Measurements from ENCODE around the gene IGFL4.

DNA sequence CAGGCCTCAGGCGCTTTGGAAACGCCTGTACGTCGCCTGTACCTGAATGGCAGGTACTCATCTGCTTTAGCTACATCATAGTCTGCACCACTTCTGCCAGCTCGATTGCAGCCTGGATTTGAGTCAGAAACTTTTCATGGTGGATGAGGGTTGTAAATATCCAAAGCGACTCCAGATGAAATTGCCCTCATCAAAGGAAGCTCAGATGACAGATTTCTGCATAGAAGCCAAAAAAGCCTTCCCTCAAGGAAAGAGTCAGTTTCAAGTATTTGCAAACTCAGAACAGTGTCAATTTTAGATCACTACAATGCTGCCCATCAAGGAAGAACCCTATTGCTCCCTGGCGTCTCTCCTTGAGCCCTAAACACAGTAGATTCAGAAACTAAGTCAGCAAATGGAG lies 38.8 kb upstream of the IGFL4 start:
- TF ChIP-seq ZSCAN12 (CRISPR knock-in tag; IDR thresholded peaks at IDR 0.05) (no peak), SMC3 (IDR thresholded peaks at IDR 0.05; ENCODE audit: low read length) (no peak), ZBTB21 (CRISPR knock-in tag; IDR thresholded peaks at IDR 0.05) (no peak)
